ENCODE measurements around the gene DSTN. TPM values are rescaled to one million over a fixed set of nuclear protein-coding genes. Genes with fewer than 3 reads are reported as not detected.

DSTN gene
- polyA plus RNA-seq, 1 experiment: 295 TPM

DNA sequence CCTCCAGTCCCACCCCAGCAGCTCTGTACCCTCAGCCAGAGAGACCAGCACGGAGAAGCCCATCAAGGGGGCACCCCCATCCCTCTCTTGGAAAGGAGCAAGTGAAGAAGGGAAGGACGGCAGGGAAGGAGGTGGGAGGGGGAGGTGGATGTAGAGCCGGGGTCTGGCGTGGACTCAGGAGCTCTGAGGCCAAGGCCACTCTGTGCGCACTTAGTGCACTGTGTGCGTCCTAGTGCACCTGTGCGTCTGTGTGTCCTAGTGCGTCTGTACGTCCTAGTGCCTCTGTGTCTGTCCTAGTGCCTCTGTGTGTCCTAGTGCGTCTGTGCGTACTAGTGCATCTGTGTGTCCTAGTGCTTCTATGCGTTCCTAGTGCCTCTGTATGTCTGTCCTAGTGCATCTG is 54.2 kb downstream of the DSTN start:
- POLR2A ChIA-PET: no interaction called here
- no peak for DNase-seq (ENCODE audit: low read depth)

DNA sequence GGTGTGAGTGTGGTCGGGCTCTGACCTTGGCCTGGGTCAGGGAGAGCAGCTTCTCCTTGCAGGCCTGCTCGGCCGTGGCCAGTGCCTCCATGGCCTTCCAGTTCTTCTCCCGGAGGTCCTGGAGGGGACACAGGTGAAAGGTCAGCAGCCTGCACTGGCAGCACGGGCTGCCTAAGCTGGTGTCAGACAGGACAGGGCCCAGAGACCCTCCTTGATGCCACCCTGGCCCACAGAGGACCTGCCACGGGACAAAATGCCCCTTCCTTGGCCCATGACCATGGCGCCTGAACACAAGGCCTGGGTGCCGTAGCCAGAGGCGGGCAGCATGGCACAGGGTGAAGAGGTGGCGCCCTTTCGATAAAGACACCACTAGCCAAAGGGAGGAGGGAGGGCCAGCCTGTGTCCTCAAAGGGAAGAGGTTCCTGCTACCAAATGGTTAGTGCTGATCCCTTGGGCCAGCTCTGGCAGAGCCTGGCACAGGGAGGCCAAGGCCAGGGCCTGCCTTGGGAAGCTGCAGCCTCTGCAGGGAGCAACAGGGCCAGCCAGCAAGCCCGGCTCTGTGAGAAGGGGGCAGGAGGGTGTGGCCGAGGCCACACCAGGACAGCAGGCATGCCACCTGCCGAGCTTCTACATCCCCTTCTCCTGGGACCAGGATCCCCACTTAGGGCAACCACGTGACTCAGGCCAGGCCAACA is 54.8 kb downstream of the DSTN start:
- peaks cover 90% of the 10 kb centered on the region for H3K36me3 ChIP-seq (ENCODE audit: control insufficient read depth, insufficient read depth, low read length)
- CTCF ChIA-PET: interaction anchor here (0.6 to 1.3 kb wide), 3 partner anchors 93 to 283 kb away, joined by 3 to 5 read pairs (median 5); partner anchors contain the start of gene BFSP1

More for the DNA sequence above, 54.2 kb downstream of the DSTN start:
- peaks cover 89% of the 10 kb centered on the region for H3K36me3 ChIP-seq (ENCODE audit: control insufficient read depth, insufficient read depth, low read length)
- no peak overlapping the region for H3K4me3 ChIP-seq (ENCODE audit: low read depth, low read length)
- CTCF ChIA-PET: interaction anchor here (0.6 kb wide), 1 partner anchor 283 kb away, joined by 3 read pairs; no protein-coding TSS in a partner anchor
- TF ChIP-seq, protein P1, sequence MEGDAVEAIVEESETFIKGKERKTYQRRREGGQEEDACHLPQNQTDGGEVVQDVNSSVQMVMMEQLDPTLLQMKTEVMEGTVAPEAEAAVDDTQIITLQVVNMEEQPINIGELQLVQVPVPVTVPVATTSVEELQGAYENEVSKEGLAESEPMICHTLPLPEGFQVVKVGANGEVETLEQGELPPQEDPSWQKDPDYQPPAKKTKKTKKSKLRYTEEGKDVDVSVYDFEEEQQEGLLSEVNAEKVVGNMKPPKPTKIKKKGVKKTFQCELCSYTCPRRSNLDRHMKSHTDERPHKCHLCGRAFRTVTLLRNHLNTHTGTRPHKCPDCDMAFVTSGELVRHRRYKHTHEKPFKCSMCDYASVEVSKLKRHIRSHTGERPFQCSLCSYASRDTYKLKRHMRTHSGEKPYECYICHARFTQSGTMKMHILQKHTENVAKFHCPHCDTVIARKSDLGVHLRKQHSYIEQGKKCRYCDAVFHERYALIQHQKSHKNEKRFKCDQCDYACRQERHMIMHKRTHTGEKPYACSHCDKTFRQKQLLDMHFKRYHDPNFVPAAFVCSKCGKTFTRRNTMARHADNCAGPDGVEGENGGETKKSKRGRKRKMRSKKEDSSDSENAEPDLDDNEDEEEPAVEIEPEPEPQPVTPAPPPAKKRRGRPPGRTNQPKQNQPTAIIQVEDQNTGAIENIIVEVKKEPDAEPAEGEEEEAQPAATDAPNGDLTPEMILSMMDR (IDR thresholded peaks at IDR 0.05; ENCODE audit: insufficient read depth, low read depth, low read length): no peak
- H3K27me3 ChIP-seq (ENCODE audit: control insufficient read depth, insufficient read depth, low read length): no peaks in the 10 kb centered on the region

DNA sequence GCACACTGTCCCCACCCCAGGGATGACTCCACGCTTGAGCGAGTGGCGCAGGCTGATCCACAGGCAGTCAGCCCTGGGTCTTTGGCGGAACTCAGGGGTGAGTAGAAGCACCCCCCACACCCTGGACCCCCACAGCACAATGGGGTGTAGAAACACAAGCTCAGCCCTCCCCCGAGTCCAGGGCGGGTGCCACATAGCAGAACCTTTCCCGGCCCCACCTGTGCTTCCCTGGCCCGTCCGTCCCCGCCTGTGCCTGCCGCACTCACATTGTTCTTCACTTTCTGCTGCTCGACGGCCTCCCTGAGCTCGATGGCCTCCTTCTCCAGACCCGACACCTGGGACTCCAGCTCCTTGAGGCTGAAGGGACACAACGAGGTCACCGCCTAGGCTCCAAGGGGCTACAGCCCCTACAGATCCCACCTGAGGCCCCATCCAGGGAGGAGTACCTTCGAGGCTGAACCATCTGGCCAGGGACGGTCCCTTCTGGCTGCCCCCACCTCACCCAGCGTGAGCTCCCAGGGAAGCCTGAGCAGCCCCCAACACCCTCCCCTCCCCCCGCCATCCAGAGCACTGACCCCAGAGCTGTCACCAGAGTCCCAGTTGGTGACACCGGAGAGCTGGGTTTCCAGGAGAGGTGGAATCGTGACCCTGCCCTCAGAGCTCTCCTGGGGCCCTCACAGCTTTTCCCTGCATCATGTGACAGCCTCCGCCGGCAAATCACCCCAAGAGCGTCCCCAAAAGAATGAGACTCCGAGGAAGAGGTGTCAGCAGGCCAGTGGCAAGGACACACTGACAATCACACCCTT is 55.6 kb downstream of the DSTN start:
- Histone ChIP-seq H3K36me3 (ENCODE audit: control insufficient read depth, insufficient read depth, low read length) (peaks cover 90% of the 10 kb centered on the region), H3K27me3 (ENCODE audit: control insufficient read depth, insufficient read depth, low read length) (no peaks in the 10 kb centered on the region), H3K4me3 (ENCODE audit: low read depth, low read length) (no peak overlapping the region)
- TF ChIP-seq, protein P1 (IDR thresholded peaks at IDR 0.05; ENCODE audit: insufficient read depth, low read depth, low read length): no peak
- DNase-seq (ENCODE audit: low read depth): no peak
- CTCF ChIA-PET: interaction anchor here (0.7 to 1.3 kb wide), 2 partner anchors 94 to 272 kb away, joined by 5 read pairs; partner anchors contain the start of gene BFSP1
- POLR2A ChIA-PET: no interaction called here

More for the DNA sequence above, 54.8 kb downstream of the DSTN start:
- no peaks in the 10 kb centered on the region for H3K27me3 ChIP-seq (ENCODE audit: control insufficient read depth, insufficient read depth, low read length)
- POLR2A ChIA-PET: no interaction called here
- no peak for DNase-seq (ENCODE audit: low read depth)
- TF ChIP-seq, protein P1 (IDR thresholded peaks at IDR 0.05; ENCODE audit: insufficient read depth, low read depth, low read length): no peak
- no peak overlapping the region for H3K4me3 ChIP-seq (ENCODE audit: low read depth, low read length)

DNA sequence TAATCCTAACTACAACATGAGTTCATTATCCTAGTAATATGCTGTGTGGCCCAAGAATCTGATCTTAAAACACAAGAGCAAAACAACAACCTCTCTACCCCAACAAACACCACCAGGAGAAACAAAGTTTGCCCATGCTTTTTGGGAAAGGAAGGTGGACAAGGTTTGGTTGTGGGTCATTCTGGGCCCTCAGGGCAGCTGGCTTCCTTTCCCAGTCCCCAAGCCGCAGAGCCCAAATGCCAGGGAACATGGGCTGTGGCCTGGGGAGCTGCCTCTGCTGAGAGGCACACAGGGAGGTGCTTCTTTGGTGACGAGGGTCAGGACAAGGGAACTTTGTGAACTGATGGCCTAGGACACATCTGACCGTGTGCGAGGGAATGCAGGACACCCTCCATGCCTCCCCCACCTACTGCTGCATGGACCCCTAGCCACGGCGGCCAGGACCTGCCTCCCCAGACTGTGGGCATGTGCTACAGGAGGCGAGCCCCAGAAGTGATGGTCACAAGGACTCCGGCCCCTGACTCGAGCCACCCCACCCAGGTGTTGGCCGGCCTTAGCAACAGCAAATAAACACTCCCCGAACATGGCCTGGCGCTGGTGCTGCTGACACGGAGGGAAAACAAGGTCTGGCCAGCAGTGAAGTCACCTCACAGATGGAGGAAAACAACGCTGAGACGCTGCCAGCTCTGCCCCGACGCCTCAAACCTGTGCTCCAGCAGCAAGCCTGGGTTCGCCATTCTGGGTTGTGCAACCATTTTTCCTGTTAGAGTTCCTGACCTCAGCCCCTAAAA is 56.5 kb downstream of the DSTN start:
- POLR2A ChIA-PET: no interaction called here
- TF ChIP-seq, protein P1 (IDR thresholded peaks at IDR 0.05; ENCODE audit: insufficient read depth, low read depth, low read length): no peak
- H3K4me3 ChIP-seq (ENCODE audit: low read depth, low read length): no peak overlapping the region
- no peak for DNase-seq (ENCODE audit: low read depth)
- peaks cover 89% of the 10 kb centered on the region for H3K36me3 ChIP-seq (ENCODE audit: control insufficient read depth, insufficient read depth, low read length)
- H3K27me3 ChIP-seq (ENCODE audit: control insufficient read depth, insufficient read depth, low read length): no peaks in the 10 kb centered on the region
- CTCF ChIA-PET: interaction anchor here (1.7 kb wide), 1 partner anchor 56 kb away, joined by 5 read pairs; no protein-coding TSS in a partner anchor
